Stimulated activated naive CD8-positive, alpha-beta T cell treated with anti-CD3 and anti-CD28 coated beads, Interleukin-15, amount 100 ng/mL, for 72 hours (primary cell): ENCODE data around the gene SYCE3.

ENCODE experiments used
- ATAC-seq: fragments of 150-1000 bp; cut with Tn5 transposase; 2 replicates; pipeline ENCODE4 v1.10.0; 2021; ENCODE audit warnings: mild to moderate bottlenecking, moderate library complexity
- DNase-seq, 2 donors: peaks; one replicate each; pipeline ENCODE4 v3.0.0; 2021 to 2022
- H3K27ac Mint-ChIP-seq, 2 donors: one replicate each; pipeline ENCODE4 v1.8.0; 2022; ENCODE audit warnings: mild to moderate bottlenecking in 2 of 2, mixed read lengths in 2 of 2, moderate library complexity in 2 of 2
- H3K27me3 Mint-ChIP-seq: one replicate; pipeline ENCODE4 v1.8.0; 2022; ENCODE audit warnings: mixed read lengths
- H3K4me1 Mint-ChIP-seq: one replicate; pipeline ENCODE4 v1.8.0; 2022; ENCODE audit warnings: mild to moderate bottlenecking, mixed read lengths
- H3K4me3 Mint-ChIP-seq, 2 donors: one replicate each; pipeline ENCODE4 v1.8.0; 2022; ENCODE audit warnings: mild to moderate bottlenecking in 2 of 2, mixed read lengths in 2 of 2, moderate library complexity in 1 of 2
- H3K9me3 Mint-ChIP-seq, 2 donors: one replicate each; pipeline ENCODE4 v1.8.0; 2022; ENCODE audit warnings: mixed read lengths in 2 of 2

Gene SYCE3

DNA sequence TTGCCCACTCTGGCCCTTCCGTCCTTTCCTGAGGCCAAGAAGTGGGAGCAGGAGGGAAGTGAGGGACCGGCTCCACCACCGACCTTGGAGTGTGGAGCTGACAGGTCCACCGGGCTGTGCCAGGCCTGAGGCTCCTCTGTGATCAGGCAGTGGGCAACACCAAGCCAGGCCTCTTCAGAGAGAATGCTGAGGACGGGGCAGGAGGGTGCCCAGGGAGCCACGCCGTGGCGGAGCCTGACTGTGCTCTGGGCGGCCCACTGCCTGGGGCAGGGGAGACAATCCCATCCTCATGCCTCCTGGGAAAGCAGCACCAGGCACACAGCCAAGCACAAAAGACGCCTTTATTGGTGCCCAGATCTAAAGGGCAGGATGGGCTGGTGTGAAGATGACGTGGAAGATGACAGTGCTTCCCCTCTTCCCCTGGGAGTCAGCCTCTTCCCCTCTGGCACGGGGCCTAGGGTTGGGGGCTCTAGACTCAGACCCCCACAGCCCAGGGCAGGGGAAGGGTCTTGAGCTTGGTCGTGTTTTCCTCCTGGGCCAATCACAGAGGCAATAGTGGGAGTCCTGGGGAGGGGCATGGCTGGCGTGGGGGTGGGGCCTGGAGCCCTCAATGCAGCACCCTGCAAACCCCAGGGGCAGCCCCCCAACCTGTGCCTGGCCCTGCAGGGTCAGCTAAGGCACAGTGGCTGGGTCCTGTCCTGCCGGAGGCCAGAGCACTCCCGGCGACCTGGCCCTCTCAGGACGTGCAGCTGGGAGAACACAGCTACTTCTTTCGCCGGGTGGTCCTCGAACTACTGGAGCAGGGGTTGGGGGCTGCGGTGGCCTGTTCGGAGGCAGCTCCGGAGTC is 59.9 kb downstream of the SYCE3 start:
- Mint-ChIP-seq H3K27me3 (no peaks in the 10 kb centered on the region), H3K27ac (no peak overlapping the region), H3K4me3 (no peak overlapping the region), H3K9me3 (no peaks in the 10 kb centered on the region), H3K4me1 (peaks cover 28% of the 10 kb centered on the region)
- DNase-seq (no peak), ATAC-seq (no peak)

DNA sequence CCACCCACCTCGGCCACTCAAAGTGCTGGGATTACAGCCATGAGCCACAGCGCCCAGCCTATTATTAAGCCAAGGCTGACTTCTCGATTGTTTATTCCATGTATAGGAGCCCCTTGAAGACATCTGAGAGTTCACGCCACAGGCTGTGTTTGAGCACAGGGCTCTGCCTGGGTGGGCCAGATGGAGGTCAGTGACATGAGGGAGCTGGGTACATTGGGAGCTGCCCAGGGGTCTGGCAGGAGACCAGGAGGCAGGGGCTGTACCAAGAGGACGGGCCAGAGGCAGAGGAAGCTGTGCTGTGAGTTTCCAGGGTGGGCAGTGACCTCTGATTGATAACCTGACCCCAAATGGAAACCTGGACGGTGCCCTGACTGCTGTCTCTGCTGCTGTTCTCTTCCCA is 60.6 kb downstream of the SYCE3 start:
- DNase-seq, result no peak
- H3K9me3 Mint-ChIP-seq, result no peaks in the 10 kb centered on the region

More for the DNA sequence above, 60.6 kb downstream of the SYCE3 start:
- Mint-ChIP-seq H3K27me3 (no peaks in the 10 kb centered on the region), H3K4me1 (peaks cover 31% of the 10 kb centered on the region), H3K4me3 (no peak overlapping the region), H3K27ac (no peak overlapping the region)
- no peak for ATAC-seq
